ENCODE results near the gene PTGER4. TPM values are rescaled to one million over a fixed set of nuclear protein-coding genes. Genes with fewer than 3 reads are reported as not detected.
"Not testable (repeated sequence)": the region's sequence is repeated elsewhere in the genome, so short reads cannot be mapped to it uniquely, and the experiment has no call there.

Gene PTGER4
- total RNA-seq, result 4.3 to 15.4 TPM (median 4.9 TPM) in 3 replicates
- long read RNA-seq, transcript PTGER4-201 (3 exons, 3,848 nt), result major isoform, 8 of 9 reads
- long read RNA-seq, partial matches to known transcripts, result 0 of 9 reads
- long read RNA-seq, other reads (novel, unspliced or antisense), result 0 of 9 reads

- Mint-ChIP-seq H3K4me3 (ENCODE audit: unreplicated experiment) (peak within 1 kb of the TSS; percentile 94), H3K4me1 (ENCODE audit: low read depth) (peaks cover 78% of the 10 kb centered on the region), H3K27me3 (ENCODE audit: low read depth) (no peaks in the 10 kb centered on the region), H3K27ac (ENCODE audit: unreplicated experiment) (peak within 1 kb of the TSS; percentile 92), H3K9me3 (ENCODE audit: low read depth) (no peaks in the 10 kb centered on the region), H3K36me3 (ENCODE audit: low read depth) (no peaks in the 10 kb centered on the region)
- no peak for TF ChIP-seq CTCF (IDR thresholded peaks at IDR 0.05)
- no peak for DNase-seq (ENCODE audit: low spot score)
These were observed at the start of gene PTGER4 for GRCh38 chr5:40679913-40680681. TSS of gene PTGER4 (plus strand) at chr5:40679915. CDS start at chr5:40680994, 1,079 bp downstream.

- H3K27me3 Mint-ChIP-seq (ENCODE audit: low read depth), result peaks cover 4% of the 10 kb centered on the region
These were observed 49.6 kb upstream of the PTGER4 start for GRCh38 chr5:40630126-40630525.

GRCh38 chr5:40631236-40631635 is 48.5 kb upstream of the PTGER4 start:
- Mint-ChIP-seq H3K9me3 (ENCODE audit: low read depth) (peaks cover 9% of the 10 kb centered on the region), H3K4me3 (ENCODE audit: unreplicated experiment) (no peak overlapping the region), H3K27me3 (ENCODE audit: low read depth) (peaks cover 7% of the 10 kb centered on the region), H3K36me3 (ENCODE audit: low read depth) (peaks cover 9% of the 10 kb centered on the region), H3K27ac (ENCODE audit: unreplicated experiment) (no peak overlapping the region), H3K4me1 (ENCODE audit: low read depth) (no peaks in the 10 kb centered on the region)
- no peak for TF ChIP-seq CTCF (IDR thresholded peaks at IDR 0.05)
- DNase-seq (ENCODE audit: low spot score), result no peak

More at GRCh38 chr5:40630126-40630525, 49.6 kb upstream of the PTGER4 start:
- Mint-ChIP-seq H3K4me1 (ENCODE audit: low read depth) (no peaks in the 10 kb centered on the region), H3K36me3 (ENCODE audit: low read depth) (peaks cover under 1% of the 10 kb centered on the region), H3K27ac (ENCODE audit: unreplicated experiment) (no peak overlapping the region), H3K4me3 (ENCODE audit: unreplicated experiment) (no peak overlapping the region), H3K9me3 (ENCODE audit: low read depth) (peaks cover 2% of the 10 kb centered on the region)
- TF ChIP-seq CTCF (IDR thresholded peaks at IDR 0.05), result no peak
- no peak for DNase-seq (ENCODE audit: low spot score)

GRCh38 chr5:40634154-40634553 is 45.6 kb upstream of the PTGER4 start:
- Mint-ChIP-seq H3K4me1 (ENCODE audit: low read depth) (no peaks in the 10 kb centered on the region), H3K27ac (ENCODE audit: unreplicated experiment) (no peak overlapping the region), H3K9me3 (ENCODE audit: low read depth) (peaks cover 34% of the 10 kb centered on the region), H3K27me3 (ENCODE audit: low read depth) (peaks cover 7% of the 10 kb centered on the region), H3K4me3 (ENCODE audit: unreplicated experiment) (no peak overlapping the region), H3K36me3 (ENCODE audit: low read depth) (peaks cover 25% of the 10 kb centered on the region)
- no peak for DNase-seq (ENCODE audit: low spot score)
- TF ChIP-seq CTCF (IDR thresholded peaks at IDR 0.05), result no peak

- DNase-seq (ENCODE audit: low spot score), result no peak
- Mint-ChIP-seq H3K4me3 (ENCODE audit: unreplicated experiment) (no peak overlapping the region), H3K27ac (ENCODE audit: unreplicated experiment) (no peak overlapping the region), H3K9me3 (ENCODE audit: low read depth) (peaks cover 37% of the 10 kb centered on the region), H3K4me1 (ENCODE audit: low read depth) (no peaks in the 10 kb centered on the region), H3K27me3 (ENCODE audit: low read depth) (peaks cover 7% of the 10 kb centered on the region), H3K36me3 (ENCODE audit: low read depth) (peaks cover 25% of the 10 kb centered on the region)
- no peak for TF ChIP-seq CTCF (IDR thresholded peaks at IDR 0.05)
These were observed 45.1 kb upstream of the PTGER4 start for GRCh38 chr5:40634593-40634992.

GRCh38 chr5:40639531-40639930 is 40.2 kb upstream of the PTGER4 start:
- H3K36me3 Mint-ChIP-seq (ENCODE audit: low read depth), result peaks cover 31% of the 10 kb centered on the region
- not testable (repeated sequence) for H3K27me3 Mint-ChIP-seq (ENCODE audit: low read depth); H3K4me1 Mint-ChIP-seq (ENCODE audit: low read depth); DNase-seq (ENCODE audit: low spot score); H3K27ac Mint-ChIP-seq (ENCODE audit: unreplicated experiment); H3K4me3 Mint-ChIP-seq (ENCODE audit: unreplicated experiment)
- peaks cover 51% of the 10 kb centered on the region for H3K9me3 Mint-ChIP-seq (ENCODE audit: low read depth)
